GM18858 (cell line): ENCODE data around the gene HOMER2.
"Not testable (repeated sequence)": the region's sequence is repeated elsewhere in the genome, so short reads cannot be mapped to it uniquely, and the experiment has no call there.

Experiments used
- ATAC-seq: cut with Tn5 transposase; IDR thresholded peaks from one replicate; pipeline ENCODE4 v1.9.1; 2021; ENCODE audit not compliant: unreplicated experiment

Gene HOMER2

DNA sequence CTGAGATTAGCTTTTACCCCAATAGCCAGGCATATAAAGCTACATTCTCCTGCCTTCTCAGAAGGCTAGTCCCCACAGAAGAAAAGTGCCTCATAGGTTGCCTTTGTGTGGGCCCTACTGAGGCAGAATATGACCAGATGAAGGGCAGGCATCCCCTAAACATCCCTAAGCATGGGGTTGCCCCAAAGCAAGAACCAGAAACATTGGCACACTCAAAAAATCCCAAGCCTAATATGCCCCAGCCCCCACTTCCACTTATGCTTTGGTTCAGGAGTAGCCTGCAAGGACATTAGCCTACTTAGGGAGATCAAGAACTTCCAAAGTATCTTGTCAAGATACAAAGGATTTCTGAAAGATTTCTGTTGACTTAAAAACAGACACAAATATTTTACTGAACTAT is 113.4 kb downstream of the HOMER2 start:
- ATAC-seq, result no peak

DNA sequence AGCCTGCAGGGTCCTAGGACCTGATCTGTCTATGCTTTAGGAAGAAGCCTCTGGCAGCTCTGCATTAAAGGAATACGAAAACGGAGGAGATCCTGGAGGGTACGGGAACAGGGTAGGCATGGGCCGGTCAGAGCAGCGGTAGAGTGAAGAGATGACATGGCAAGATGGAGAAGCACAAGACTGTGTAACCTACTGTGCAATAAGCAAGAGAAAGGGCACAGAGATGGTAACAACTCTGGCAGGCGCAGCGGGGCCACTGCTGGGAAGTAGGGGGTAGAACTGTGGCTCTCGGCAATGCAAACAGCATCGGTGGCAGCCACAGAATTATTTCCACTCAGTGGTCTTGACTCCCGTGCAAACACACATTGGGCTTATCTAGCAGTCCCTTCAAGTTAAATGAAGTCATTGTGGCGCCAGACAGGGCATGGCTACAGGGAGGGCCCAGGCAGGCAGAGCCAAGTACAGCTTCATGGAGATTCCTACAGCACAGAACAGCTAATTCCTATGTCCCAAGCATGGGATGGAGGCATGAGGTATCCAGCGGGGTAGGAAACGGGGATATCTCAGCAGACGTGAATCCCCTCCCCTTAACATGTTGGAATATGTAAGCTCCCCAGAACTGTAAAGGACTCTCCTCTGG is 114.3 kb downstream of the HOMER2 start:
- ATAC-seq, result no peak

DNA sequence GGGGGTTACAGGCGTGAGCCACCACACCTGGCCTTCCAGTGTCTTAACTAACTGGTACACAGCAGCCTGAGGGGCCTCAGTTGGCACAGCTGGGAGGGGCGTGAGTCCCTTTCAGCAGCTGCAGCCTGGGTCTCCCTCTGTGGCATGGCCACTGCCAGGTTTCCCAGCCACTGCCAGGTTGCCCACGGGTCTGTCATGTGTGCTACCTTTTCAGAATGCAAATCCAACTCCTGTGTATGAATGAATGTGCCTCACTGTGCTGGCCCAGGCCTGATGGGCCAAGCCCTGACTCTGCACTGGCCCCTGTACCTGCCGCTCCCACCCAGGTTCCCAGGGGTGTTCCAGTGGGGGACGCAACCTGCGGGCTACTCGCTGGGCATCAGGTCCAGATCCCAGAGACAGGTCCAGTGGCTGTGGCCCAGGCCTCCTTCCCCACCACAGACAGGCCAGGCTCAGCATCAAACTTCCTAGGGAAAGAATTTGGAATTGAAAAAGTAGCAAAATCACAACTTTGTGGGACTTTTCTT is 117.1 kb downstream of the HOMER2 start:
- no peak for ATAC-seq

DNA sequence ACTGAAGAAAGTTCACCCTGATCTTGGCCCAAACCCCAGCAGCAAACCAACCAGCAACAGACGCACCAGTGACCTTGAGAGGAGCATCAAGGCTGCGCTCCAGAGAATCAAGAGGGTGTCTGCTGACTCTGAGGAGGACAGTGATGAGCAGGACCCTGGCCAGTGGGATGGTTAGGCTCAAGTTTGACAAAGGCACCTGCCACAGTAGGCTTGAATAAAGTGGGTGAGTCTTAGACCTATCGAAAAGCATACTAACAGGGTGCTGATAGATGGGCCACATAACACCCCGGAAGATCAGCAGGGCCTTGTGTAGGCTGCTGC is 119.2 kb downstream of the HOMER2 start:
- no peak for ATAC-seq

DNA sequence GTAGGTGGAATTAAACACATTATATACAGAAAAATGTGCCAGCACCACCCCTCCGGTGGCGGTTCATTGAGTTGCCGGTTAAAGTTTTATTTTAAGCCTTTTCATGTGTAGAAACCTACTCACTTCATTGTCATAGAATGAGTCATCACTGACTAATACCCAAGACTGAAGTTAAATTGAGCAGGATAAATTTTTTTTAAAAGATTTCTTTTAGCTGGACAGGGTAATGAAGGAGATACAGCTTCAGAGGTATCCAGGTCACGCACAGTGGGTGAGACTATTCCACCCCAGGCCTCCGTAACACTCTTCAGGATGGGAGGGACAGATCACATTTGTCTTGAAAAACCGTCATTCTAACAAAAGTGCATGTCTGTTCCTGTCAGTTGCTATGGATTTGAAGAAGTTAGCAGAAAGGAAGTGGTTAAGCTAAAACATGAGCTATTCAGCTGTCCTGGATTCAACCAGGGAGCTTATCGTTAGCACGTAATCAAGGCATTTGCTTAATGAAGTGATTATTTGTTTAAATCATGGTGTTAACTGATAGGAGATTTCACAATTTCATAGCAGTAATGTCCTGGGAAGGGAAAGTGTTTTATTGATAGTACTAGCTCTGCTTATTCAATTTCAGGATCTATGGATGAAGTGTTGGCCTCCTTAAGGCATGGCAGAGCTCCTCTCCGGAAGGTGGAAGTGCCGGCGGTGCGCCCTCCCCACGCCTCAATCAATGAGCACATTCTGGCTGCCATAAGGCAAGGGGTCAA is 119.7 kb downstream of the HOMER2 start:
- peak; percentile 86 for ATAC-seq

DNA sequence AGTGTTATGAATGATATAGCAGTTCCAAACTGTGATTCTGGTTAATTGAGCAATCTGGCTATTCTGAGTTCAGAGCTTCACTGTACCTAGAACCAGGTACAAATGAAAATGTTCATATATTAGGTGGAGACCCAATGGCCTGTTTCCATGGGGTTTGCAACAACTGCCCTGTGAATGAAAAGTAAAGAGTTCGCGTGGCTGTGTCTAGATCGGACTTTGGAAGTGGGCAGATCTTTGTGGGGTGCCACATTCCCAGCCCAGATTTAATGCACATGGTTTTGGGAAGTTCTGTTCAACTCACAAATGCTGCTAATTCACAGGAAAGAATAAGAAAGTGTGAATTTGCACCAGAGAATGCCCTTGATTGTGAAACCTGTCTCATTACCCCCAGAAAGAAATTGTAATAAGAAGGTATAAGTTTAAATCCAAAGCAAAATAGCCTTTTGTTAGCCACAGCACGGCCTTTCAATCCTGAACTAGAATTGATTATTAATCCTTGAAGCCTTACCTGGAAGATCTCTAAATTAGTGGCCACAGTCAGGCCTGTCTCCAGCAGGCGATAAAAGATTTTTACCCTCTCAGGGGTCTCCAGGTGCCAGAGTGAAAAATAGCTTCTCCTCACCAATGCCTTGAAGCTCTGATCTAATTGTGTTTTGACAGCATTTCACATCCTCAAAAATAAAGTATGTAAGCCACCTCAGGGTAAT is 120.5 kb downstream of the HOMER2 start:
- no peak for ATAC-seq

DNA sequence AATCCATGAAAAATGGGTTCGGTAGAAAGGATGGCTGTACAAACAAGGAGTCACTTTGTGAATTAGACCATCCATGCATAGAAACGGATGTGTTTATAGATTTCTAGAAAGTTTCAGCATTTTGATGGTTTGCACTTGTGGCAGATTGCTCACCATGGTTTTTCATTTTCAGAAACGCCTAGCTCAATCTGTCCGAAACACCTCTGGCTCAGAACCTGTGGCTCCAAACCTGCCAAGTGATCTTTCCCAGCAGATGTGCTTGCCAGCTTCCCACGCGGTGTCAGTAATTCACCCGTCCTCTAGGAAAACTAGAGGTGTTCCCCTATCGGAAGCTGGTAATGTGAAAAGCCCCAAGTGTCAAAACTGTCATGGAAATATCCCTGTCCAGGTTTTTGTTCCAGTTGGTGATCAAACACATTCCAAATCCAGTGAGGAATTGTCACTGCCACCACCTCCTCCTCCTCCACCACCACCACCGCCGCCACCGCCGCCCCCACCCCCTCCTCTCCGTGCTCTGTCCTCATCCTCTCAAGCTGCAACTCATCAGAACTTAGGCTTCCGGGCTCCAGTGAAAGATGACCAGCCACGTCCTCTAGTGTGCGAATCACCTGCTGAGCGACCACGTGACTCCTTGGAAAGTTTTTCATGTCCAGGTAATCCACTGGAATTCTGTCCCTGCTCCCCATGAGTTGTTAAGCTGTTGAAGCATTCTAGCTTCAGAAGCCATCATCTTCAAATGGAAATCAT is 121.9 kb downstream of the HOMER2 start:
- ATAC-seq, result no peak

DNA sequence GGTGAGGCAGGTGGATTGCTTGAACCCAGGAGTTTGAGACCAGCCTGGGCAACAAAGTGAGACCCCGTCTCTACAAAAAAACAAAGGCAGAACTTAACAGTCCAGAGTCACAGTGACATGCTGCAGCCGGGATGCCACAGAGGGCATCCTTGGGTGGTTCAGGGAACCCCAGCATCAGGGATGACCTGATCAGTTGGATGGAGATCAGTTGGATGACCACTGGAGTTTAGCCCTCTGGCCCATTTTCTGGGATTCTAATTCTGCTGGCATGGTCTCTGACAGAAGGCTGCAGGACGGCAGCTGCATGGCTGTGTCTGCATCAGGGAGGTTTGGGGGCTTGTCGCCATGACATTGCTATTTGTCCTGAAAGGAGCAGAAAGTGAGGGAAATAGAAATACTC is 123.3 kb downstream of the HOMER2 start:
- no peak for ATAC-seq

DNA sequence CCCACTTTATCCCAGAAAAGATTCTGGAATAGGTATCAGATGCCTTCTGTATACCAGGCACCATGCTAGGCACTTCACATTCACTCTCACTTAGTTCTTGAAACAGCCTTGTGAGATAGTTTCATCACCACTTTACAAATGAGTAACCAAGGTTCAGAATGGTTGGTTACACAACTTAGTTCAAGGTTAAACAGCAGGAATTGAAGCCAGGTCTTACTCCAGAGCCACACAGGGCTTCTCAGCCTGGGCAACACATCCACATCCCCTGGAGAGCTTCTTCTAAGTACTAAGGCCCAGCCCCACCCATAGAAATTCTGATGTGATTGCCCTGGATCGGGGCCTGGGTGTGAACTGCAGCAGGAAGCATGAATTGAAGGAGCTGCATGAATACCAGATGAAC is 124.4 kb downstream of the HOMER2 start:
- ATAC-seq, result no peak

DNA sequence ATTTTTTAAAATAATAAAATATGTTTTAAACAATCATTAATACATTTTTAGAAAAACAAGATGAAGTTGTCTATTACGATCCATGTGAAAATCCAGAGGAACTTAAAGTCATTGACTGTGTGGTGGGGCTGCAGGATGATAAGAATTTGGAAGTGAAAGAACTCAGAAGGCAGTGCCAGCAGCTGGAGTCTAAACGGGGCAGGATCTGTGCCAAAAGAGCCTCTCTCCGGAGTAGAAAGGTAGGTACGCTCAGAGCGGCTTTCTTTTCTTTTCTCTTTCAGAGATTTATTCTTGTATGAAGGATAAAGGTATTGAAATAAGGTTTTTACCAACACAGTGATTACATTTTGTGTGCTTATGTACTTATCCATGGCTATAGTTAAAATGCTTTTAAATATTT is 129.5 kb downstream of the HOMER2 start:
- ATAC-seq, result no peak

DNA sequence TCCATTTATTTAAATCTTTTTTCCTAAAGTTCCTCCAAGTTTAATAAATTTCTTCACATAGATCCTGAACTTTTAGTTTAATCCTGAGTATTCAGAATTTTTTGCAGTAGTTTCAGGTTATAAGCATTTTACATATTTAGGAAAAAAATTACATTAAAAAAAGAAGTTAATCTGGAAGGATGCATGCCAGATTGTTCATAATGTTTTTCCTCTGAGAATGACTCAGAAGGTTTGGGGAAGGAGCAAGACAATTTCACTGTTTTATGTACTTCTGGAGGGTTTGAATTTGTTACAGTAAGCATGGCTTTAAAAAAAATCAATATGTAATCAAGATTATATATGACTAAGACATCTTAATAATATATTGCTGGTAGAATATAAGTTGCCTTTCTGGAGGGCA is 130.7 kb downstream of the HOMER2 start:
- not testable (repeated sequence) for ATAC-seq

DNA sequence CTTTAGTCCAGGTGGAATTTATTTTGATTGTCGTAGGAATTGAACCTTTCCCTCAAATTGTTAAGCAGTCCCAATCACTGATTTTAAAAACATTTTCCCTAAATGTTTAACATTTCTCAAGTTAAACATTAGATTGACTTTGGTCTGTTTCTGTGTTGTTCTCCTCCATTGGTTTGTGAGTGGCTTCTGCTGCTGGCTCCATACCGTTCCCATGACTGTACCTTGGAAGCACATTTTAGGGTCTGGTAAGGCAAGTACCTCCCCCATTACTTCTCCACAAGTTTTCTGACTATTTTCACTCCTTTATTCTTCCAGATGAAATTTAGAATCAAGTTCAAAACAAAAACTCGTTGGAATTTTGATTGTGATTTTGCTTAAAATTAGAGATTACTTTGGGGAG is 131.1 kb downstream of the HOMER2 start:
- ATAC-seq, result not testable (repeated sequence)

DNA sequence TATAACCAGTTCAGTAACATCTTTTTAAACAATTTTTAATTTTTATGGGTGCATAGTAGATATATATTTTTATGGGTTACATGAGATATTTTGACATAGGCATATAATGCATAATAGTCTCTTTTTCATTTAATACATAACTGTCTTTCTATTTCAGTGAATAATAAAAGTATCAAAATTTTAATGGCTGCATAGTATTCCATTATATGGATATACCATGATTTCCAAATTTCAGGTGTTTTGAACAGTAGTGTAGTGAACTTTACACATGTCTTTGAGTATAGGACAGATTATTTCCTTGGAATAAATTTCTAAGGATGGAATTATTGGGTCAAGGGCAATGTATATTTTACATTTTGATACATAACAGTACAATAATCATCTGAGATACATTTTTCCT is 132.4 kb downstream of the HOMER2 start:
- ATAC-seq, result no peak

DNA sequence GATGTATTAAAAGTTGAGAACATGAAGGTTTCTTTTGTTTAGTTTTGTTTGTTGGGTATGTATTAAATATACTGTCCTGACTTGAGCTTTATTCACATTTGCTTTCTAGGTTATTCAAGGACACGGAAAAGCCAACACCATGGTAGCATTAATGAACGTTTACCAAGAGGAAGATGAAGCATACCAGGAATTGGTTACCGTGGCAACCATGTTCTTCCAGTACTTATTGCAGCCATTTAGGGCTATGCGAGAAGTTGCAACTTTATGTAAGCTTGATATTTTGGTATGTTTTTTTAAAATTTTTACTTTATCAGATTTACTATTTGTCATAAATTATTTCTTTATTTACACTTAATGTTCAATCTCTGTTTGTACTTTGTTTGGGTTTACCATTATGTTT is 139.5 kb downstream of the HOMER2 start:
- ATAC-seq, result no peak

DNA sequence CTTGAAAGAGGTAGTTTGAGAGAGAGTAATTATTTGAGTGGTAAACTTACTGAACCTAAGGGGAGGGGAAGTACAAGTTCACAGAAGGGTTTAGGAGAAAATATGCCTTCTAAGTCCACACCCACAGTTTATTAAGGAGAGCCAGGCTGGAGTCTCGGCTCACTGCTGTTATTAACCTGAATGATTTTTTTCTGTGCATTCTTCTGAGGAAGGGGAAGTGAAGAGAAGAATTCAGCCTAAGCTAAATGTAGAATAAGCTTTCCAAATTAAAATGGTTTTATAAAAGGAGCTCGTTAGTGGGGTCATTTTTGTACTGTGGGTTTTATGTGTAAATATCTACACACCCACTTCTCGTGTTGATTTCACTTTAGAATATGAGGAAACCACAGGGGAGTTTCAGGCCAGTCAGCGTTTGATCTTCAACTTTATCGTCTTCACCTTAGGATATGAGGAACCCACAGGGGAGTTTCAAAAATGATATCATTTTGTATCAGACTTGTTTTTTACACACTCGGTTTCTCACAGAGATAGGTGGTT is 141.6 kb downstream of the HOMER2 start:
- no peak for ATAC-seq

DNA sequence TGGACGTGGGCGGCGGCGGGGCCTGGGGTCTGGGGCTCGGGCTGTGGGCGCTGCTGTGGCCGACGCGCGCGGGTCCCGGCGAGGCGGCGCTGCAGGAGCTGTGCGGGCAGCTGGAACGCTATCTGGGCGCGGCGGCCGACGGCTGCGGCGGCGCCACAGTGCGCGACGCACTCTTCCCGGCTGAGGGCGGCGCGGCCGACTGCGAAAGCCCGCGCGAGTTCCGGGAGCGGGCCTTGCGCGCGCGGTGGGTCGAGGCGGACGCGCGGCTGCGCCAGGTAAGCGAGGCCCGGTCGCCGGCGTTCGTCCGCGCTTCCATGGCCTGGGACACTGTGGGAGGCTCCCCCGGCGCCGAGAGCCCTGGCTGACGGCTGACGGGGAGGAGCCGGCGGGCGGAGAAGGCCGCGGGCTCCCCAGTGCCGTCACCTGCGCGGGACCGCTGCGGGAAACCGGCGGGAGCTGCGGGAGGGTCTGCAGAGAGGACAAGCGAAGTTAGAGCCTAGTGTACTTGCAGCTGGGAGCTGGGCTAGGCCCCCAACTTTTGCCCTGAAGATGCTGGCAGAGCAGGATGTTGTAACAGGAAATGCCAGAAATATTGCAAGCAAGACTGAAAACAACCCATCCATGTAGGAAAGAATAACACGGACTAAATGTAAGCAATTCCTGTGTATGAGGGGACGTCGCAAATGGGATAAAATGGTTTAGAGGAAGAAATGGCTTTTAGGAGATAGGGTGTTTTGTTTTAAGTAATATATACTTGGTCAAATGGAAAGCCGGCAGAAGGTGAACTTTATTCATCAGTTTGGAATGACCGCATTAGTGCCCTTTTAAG is 142.2 kb downstream of the HOMER2 start:
- ATAC-seq, result no peak

DNA sequence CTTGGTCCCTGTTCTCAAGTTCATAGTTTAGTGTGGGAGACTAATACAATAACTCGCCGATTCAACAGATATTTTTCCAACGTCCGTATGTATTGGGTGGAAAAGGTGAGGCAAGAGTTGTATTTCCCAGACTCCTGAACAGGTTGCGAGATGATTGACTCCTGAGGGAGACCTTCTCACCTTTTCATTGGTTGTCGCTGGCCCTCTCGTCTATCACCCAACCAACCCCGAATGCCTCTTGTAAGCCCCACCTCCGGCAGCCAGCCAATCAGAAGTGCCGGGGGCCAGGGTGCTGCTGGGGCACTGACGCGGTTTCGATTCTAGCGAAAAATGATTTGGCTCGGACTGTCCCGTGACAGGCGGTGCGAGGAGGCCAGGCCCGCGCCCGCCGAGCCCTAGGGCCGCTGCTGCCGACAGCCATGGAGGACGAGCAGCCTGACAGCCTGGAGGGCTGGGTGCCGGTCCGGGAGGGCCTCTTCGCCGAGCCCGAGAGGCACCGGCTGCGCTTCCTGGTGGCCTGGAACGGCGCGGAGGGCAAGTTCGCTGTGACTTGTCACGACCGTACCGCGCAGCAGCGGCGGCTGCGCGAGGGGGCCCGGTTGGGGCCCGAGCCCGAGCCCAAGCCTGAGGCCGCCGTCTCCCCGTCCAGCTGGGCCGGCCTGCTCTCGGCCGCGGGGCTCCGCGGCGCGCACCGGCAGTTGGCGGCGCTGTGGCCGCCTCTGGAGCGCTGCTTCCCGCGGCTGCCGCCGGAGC is 143.0 kb downstream of the HOMER2 start, which contains the start of gene WHAMM:
TSS of gene WHAMM (plus strand) at position 321 of the 753 bp plus-strand sequence. CDS start at position 420, 99 bp downstream.
- peak; percentile 59 for ATAC-seq

DNA sequence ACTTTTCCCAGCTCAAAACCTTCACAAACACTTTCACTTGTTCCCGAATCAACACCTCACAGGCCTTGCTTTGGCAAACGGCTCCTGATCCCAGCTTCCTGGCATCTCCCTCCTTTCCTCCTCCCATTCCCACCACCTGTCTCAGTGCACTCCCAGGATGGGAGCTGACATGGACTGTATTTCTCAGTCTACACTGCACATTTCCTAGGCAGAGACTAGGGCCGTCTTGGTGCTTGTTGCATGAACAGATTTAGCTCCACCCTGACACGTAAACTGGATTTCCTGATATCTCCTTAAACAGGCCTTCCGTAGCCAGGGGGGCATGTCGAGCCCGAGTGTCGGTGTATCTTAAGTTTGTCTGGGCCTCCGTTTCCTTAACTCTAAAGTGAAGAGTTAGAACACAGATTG is 143.9 kb downstream of the HOMER2 start:
- ATAC-seq, result no peak

DNA sequence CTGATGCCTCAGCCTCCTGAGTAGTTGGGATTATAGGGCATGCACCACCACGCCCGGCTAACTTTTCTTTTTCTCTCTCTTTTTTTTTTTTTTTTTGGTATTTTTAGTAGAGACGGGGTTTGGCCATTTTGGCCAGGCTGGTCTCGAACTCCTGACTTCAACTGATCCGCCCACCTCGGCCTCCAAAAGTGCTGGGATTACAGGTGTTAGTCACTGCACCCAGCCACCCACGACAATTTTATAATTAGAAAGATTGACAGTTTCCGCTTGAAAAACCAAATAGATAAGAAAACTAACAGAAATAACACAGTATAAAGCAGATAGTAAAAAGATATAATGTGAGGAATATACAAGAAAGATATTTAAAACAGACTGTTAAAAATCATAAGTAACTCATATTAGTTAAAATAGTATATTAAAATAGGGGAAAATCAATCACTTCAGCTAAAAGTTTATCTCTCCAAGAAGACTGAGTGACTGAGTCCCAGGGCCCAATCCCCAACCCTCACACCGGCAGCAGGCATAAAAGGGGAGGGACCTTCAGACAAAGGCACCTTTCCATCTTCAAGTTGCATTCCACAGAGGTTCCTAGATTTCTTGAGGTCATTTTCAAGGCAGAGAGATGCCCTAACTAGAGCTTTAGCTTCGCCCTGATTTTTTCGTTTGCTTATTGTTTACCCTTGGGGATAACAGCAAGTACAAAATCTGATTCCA is 144.4 kb downstream of the HOMER2 start:
- ATAC-seq, result no peak
